SKM-1 treated with dmso at 0.1 percent for 144 hours (cell line): Measurements from ENCODE around the gene ZNF593.

Experiments used
- DNase-seq: peaks from one replicate; lab custom pipeline; 2025; ENCODE audit not compliant: unreplicated experiment; lab: John Stamatoyannopoulos, UW

ZNF593 gene

DNA sequence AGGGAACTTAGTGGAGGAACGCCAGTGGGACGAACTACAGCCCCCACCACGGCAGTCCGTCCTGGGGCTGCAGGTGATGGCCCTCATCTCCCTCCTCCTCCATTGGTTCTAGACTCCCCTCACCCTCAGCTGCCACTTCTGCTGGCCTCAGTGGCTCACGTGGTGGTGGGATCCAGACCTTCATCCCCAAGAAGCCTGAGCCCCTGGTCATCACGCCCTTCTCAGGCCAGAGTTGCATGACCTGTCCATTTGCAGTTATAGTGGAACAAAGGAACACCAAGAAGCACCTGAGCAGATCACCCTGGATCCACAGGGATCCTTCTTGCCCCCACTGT lies 23.8 kb upstream of the ZNF593 start:
- no peak for DNase-seq

GRCh38 chr1:26148887-26149286 lies 20.8 kb upstream of the ZNF593 start:
- DNase-seq, result no peak

DNA sequence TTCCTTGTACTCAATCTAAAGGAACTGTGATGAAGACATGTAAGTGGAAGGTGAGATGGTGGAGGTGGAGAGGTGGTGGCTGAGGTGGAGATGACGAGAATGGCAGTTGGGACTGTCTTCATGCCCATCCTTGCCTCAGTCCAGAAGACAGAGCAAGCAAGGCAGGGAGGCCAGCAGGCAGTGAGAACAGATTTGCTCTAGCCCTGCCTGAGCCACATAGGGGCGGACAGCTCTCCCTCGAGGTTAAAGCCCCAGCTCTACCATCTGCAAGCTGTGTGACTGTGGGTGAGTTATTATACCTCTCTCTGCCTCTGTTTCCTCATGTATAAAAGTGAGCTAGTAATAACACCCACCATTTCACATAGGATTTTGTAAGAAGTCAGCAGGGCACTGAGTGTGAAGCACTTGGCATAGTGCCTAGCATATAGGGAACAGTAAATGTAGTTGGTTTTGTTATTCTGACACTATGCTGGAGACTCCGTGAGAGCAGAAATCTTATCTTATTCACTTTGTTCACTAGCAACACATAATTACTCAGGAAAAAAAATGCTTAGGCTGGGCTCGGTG lies 15.7 kb upstream of the ZNF593 start:
- no peak for DNase-seq

GRCh38 chr1:26154750-26155149 lies 15.0 kb upstream of the ZNF593 start:
- DNase-seq, result no peak

DNA sequence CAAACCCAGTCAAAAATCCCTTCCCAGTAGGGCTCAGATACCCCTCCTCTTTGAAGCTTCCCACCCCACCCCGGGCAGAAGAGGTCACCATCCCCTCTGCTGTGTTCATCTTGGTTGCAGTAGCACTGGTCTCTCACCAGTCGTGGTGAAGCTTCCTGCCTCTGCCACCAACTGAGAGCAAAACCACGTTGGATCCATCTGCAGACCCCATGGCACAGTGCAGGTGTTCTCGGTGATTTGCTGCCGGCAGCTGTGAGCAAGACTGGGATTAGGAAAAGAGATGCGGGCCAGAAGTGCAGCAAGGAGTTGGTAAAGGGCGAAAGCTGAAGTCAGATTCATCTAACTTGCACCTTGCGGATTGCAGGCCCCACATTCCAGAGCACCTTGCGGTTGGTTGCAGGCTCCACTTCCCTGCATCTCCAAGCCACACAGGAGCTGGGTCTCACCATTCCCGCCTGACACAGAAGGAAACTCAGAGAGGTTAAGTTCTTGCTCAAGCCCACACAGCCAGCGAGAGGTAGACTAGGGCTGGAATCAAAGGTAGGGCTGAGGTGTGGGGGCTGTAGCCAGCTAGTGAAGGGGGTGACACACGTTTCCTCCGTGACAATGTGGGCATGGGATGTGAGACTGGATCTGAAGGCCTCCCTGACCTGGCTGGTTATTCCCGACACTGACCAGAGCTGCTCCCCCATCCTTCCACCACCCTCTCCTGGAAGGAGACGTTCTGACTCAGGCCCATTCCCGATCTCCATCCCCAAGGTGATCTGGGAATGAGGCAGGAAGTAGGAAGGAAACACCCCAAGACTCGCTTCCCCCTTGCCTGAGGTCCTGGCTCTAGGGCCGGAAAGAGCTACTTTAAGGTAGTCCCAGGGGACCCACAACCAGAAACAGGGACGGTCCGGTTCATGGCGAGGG lies 14.1 kb upstream of the ZNF593 start:
- DNase-seq, result no peak

DNA sequence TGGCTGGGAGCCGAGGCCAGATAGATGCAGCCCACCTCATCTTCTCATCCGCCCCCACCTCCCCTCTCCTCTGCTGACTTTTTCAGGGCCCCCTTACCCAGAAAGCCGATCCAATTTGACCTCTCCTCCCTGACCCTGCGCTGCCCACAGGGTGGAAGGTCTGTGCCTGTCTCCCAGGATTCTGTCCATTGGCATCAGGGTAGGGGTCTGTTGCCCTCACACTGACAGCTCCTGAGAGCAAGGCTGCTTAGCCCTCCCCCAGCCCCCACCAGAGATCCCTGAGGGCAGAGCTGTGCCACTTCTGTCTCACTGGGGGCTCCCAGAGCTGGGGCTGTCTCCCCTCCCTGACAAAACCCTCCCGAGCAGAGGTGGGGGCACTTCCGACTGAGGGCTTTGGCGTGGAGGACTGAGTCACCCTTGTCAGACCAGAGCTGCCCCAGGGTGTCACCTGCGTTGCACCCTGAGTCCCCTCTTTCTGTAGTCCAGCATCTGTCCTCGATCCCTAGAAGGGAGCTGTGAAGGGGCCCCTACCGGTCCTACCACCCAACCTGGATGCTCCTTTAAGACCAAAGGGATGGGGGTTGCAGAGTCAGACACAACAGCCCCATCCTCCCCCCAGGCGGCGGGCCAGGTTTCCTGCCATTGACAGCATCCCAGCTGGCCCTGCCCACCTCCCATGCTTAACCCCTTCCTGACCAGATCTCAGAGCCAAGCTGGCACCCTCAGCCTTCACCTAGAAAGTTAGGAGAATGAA lies 13.2 kb upstream of the ZNF593 start:
- no peak for DNase-seq

GRCh38 chr1:26158271-26158907 lies 11.3 kb upstream of the ZNF593 start:
- DNase-seq, result no peak

DNA sequence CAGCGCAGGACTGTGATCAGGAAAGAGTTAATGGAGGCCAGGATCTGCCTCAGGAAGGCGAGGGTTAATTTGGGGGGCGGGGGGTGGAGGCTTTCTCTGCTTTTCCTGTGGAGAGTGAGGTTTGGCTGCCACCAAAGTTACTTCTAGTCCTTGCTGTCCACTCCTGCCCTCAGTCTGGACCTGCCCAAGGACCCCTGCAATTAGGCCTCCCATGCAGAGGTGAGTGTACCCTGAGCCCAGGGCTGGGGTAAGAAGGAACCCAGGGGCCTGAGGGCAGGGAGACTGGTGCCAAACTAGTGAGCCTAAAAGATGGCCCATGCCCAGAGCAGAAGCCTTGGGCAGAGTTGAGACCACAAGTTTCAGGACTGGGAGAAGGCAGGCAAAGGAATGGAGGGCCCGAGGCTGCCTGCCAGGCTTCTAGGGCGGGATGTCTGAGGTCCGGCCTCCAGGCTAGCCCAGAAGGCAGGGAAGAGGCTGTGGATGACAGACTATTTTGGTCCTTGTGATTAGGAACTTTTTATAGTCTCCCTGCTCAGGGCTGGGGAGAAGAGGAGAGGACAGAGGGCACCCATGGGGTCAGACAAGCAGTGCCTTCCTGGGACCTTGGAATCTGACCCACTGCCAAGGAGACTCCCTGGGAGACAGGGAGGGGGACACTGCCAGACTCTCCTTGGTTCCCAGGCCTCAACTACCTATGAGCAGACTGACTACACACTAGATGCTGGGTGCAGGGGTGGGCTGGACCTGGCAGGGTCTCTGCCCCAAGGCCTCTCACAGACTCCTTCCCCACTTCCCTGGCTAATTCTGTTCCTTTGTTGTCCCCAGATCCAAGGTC lies 10.6 kb upstream of the ZNF593 start, which contains the start of gene FAM110D:
Gene FAM110D (plus strand): TSS at position 172 of the 835 bp plus-strand sequence. CDS start 2,213 bp downstream, outside the sequence.
- DNase-seq, result no peak

DNA sequence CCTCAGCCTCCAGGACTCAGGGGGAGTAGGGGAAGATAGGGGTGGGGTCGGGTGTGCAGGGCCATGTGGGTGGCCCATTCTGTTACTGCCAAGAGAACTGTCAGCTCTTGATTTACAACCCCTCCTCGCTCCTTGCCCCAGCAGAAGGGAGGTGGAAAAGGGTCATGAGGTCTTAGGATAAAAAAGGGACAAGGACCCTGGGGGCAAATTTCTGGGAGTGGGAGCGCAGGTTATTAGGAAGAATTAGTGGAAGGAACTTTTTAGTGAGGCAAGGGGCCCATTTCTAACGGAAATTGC lies 10.0 kb upstream of the ZNF593 start:
- DNase-seq, result no peak

- DNase-seq, result no peak
These were observed 8.9 kb upstream of the ZNF593 start for GRCh38 chr1:26160527-26161414.

GRCh38 chr1:26161415-26162219 lies 8.1 kb upstream of the ZNF593 start:
- peak; percentile 41 for DNase-seq

DNA sequence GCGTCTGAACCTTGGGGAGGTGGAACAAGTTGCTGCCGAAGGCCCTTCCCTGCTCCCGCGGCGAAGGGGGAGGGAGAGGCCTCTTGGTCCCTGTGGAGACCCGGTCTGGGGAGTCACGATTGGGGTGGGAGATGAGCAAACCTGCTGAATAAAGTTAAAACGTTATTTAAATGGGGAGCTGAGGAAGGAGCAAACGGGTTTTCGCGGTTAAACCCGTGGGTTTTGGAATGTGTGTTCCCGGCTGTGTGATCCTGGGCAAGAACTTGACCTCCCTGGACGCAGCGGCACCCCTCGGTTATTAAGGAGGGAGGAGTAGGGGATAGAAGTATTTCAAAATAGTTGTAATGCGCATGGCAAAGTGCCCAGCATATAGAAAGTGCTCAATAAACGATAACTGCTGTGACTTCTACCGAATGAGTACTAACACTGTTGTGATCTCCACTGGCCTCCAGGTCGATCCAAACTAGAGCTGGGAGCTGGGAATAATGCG lies 7.4 kb upstream of the ZNF593 start:
- DNase-seq, result no peak

DNA sequence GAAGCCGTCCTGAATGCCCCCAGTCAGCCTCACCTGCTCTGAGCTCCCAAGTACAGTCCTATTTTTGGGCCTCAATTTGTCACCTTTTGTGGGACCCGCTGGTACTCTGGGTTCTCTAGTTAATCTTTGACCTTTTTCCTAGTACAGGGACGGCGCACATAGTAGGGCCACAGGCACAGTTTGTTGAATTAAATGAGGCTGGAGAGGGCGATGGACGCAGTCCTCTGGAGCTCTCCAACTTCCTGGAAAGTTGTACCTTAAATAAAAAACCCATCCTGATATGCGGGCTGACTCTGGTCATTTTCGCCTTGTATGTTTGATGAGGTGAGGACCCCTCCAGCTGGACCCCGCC lies 6.0 kb upstream of the ZNF593 start:
- no peak for DNase-seq

- no peak for DNase-seq
These were observed 5.5 kb upstream of the ZNF593 start for GRCh38 chr1:26164036-26164860.

DNA sequence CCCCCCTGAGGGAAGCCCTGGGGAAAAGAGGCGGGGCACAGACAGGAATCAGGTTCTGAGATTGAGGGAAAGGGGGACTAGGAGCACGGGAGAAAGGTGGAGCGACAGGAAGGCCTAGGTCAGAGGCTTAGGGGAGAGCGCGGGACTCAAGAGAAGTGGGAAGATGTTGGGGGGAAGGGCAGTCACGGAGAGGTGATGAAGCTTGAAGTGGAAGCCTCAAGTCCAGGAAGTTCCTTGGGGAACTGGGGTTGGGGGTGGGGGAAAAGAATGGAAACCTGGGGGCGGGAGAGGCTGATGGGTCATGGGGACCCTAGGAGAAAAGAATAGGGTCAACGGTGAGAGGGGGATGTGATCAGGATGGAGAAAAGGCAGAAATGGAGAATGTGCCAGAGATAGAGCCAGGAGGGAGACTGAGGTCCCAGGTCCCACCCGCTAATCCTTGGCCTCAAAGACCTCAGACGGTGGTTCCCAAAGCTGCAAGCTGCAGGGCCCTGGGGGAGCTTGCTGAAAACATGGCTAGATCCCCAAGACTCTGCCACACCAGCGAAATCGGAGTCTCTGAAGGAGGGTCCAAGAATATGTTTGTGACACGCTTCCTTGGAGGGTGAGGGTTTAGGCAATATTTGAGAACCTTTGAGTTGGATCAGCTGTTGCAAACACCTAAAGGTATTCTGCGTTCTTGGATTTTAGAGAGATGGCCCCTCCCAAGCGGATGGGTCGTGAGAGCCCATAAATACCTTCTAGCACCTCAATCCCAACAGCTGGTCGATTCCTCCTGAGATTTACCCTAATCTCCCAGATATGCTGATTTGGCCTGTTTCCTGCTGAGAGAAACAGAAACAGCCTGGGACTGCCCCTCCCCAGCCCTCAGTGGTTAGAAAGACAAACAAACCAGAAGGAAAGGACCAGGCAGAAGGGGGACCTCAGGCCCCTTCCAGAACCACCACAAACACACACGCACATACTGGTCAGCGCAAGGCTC lies 4.6 kb upstream of the ZNF593 start:
- DNase-seq, result no peak

GRCh38 chr1:26166719-26167281 lies 2.9 kb upstream of the ZNF593 start:
- no peak for DNase-seq
